Smooth muscle cell (in vitro differentiated cells): ENCODE results near the gene SRRM3. TPM values are rescaled to one million over a fixed set of nuclear protein-coding genes. Genes with fewer than 3 reads are reported as not detected.
"Not testable (repeated sequence)": the region's sequence is repeated elsewhere in the genome, so short reads cannot be mapped to it uniquely, and the experiment has no call there.

Experiments
- DNase-seq: peaks from one replicate; lab custom pipeline; 2025; ENCODE audit not compliant: unreplicated experiment; lab: John Stamatoyannopoulos, UW
- H2AFZ ChIP-seq: fragments of 200-600 bp; sonication (generic); 2 replicates; pipeline ENCODE4 v1.6.0; 2016; ENCODE audit warnings: antibody characterized with exemption, low read depth, mild to moderate bottlenecking
- H3F3A ChIP-seq: fragments of 200-600 bp; sonication (generic); 2 replicates; pipeline ENCODE4 v1.6.0; 2017; ENCODE audit warnings: antibody characterized with exemption, low read depth
- H3K27ac ChIP-seq: fragments of 200-600 bp; sonication (generic); 2 replicates; pipeline ENCODE4 v1.5.1; 2016; ENCODE audit warnings: low read depth, mild to moderate bottlenecking
- H3K27me3 ChIP-seq: fragments of 200-600 bp; sonication (generic); 2 replicates; pipeline ENCODE4 v1.6.1; 2016; ENCODE audit warnings: low read depth, mild to moderate bottlenecking
- H3K36me3 ChIP-seq: fragments of 200-600 bp; sonication (generic); 2 replicates; pipeline ENCODE4 v1.5.1; 2016; ENCODE audit warnings: low read depth
- H3K4me1 ChIP-seq: fragments of 200-600 bp; sonication (generic); 2 replicates; pipeline ENCODE4 v1.5.1; 2016; ENCODE audit warnings: low read depth
- H3K4me2 ChIP-seq: fragments of 200-600 bp; sonication (generic); 2 replicates; pipeline ENCODE4 v1.6.0; 2016; ENCODE audit warnings: mild to moderate bottlenecking
- H3K4me3 ChIP-seq: fragments of 200-600 bp; sonication (generic); 2 replicates; pipeline ENCODE4 v1.5.1; 2016; ENCODE audit warnings: mild to moderate bottlenecking
- H3K79me2 ChIP-seq: fragments of 200-600 bp; sonication (generic); 2 replicates; pipeline ENCODE4 v1.6.0; 2016; ENCODE audit warnings: low read depth, mild to moderate bottlenecking
- H3K9ac ChIP-seq: fragments of 200-600 bp; sonication (generic); 2 replicates; pipeline ENCODE4 v1.6.0; 2016; ENCODE audit warnings: low read depth
- H3K9me3 ChIP-seq: fragments of 200-600 bp; sonication (generic); replicated peaks from 2 replicates; pipeline ENCODE4 v1.5.1; 2016; ENCODE audit warnings: low read depth
- H4K20me1 ChIP-seq: fragments of 200-600 bp; sonication (generic); 2 replicates; pipeline ENCODE4 v1.6.0; 2016; ENCODE audit warnings: low read depth
- WGBS: methylation state at CpG from one replicate; pipeline ENCODE4 v1.1.7; 2016; ENCODE audit warnings: low lambda C conversion rate; 5-methylcytosine and 5-hydroxymethylcytosine counted together
- polyA plus RNA-seq: library from polyadenylated mRNA; unstranded; fragments of >200 nt; fragmentation: Nextera tagmentation; extraction: Ambion mirVana; gene quantifications from 2 replicates; pipeline ENCODE4 v1.2.1, GENCODE V29; 2016
- total RNA-seq: library from RNA; depleted of rRNA; stranded (reverse); fragments of >200 nt; gene quantifications from 2 replicates; pipeline ENCODE4 v1.2.3, GENCODE V29; 2014
- TF ChIP-seq, protein P1 (sequence below): fragments of 200-600 bp; sonication (generic); IDR thresholded peaks from 2 replicates; pipeline ENCODE4 v1.5.1; 2017; ENCODE audit warnings: borderline replicate concordance, mild to moderate bottlenecking, antibody characterized with exemption; ENCODE audit not compliant: insufficient read depth, poor library complexity, severe bottlenecking

The SRRM3 gene
- total and polyA plus RNA-seq, 2 experiments from 2014 or later = 3.6 to 10.9 TPM

DNA sequence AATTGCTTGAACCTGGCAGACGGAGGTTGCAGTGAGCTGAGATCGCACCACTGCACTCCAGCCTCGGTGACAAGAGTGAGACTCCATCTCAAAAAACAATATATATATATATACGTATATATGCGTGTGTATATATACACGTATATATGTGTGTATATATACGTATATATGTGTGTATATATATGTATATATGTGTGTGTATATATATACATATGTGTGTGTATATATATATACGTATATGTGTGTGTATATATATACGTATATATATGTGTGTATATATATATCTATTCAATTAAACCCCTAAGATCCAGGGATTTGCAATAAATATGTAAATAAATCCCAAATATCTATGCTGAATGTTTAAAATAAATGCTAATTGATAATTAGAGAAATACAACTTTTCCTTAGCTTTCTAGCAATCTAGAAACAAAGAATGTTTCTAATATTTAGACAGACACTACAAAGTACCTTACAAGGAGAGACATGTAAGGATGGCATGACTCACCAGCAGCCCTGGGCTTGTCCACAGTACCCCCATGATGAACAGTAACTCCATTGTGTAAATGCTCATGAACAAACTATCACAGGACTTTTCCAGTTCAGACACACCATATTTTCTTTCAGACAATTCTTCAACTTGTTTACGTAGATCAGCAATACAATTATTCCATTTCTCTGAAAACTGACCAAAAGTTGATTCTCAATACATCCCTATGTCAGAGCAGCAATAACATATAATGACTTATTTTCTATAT, 39.1 kb upstream of the SRRM3 start:
- 92% methylated on average over 10 of the region's 10 CpGs for WGBS
- not testable (repeated sequence) for DNase-seq, H3K9ac ChIP-seq

DNA sequence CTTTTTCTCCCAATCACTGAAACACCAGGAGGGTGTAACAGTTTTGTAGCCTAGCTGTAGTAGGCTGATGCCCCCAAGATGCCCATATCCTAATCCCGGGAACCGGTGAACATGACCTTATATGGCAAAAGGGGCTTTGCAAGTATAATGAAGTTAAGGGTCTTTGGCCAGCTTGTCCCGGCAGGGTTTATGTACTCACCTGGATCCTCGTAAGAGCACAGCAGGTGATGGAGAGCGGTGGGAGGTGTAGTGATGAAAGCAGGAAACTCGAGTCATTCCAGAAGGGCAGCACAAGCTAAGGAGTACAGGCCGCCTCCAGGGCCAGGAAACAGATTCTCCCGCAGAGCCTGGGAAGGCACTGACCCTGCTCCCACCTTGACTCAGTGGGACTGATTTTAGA, 37.9 kb upstream of the SRRM3 start:
- not testable (repeated sequence) for DNase-seq, H3F3A ChIP-seq, H3K36me3 ChIP-seq, H2AFZ ChIP-seq, H3K9me3 ChIP-seq, H3K4me2 ChIP-seq, H3K4me1 ChIP-seq, H3K79me2 ChIP-seq, H3K27ac ChIP-seq, H3K9ac ChIP-seq, H4K20me1 ChIP-seq, H3K27me3 ChIP-seq, H3K4me3 ChIP-seq
- WGBS = 39% methylated on average over 8 of the region's 8 CpGs

More for the DNA sequence above, 39.1 kb upstream of the SRRM3 start:
- not testable (repeated sequence) for H3K36me3 ChIP-seq, H3K4me2 ChIP-seq, H3K4me3 ChIP-seq, H4K20me1 ChIP-seq, H3K27me3 ChIP-seq, H3K4me1 ChIP-seq, H3F3A ChIP-seq, H3K79me2 ChIP-seq, H2AFZ ChIP-seq, H3K9me3 ChIP-seq
- H3K27ac ChIP-seq = peak overlapping the region; percentile 74

DNA sequence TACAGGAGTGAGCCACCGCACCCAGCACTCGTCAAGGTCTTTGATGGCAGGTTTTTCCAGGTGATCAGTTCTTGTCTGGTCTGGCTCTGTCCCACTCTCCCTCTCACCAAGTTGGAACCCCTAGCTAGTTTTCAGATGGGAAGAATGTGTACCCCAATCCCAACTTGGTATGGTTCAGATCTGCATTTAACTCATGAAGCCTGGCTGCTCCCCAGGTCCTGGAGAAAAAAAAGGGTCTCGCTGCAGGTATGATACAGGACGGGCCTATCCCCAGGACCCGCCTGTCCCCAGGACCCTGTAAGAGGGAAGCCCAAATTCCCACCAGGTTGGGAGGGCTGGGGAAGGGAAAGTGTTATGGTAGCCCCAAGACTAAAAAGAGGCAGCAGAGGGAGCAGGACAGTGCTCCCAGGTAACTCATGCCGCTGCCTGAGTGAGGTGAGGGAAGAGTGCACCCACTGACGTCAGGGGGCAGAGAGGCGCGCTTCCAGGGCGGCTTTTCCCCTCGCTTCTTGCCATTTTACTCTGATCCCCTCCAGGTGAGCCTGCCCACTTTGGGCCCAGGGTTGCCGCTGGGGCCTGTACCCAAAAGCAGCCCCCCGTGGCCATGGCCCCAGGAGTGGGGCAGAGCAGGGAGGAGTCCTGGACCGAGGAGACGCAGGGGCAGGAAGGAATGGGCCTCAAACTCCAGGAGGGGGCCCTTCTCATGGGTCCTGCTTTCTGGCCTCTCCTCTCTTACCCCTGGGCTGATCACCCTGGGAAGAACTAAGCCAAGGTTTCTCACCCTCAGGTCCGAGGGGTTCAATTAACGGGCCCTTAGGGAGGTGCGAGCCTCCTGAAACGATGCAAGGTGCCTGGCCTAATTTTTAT, 36.4 kb upstream of the SRRM3 start:
- no peak overlapping the region for H3K4me2 ChIP-seq
- no peaks in the 10 kb centered on the region for H3K27me3 ChIP-seq
- no peaks in the 10 kb centered on the region for H3K79me2 ChIP-seq
- H2AFZ ChIP-seq = no peak overlapping the region
- 97% methylated on average over 19 of the region's 19 CpGs for WGBS
- no peaks in the 10 kb centered on the region for H3K9me3 ChIP-seq
- no peak for DNase-seq
- H3K4me1 ChIP-seq = peaks cover 5% of the 10 kb centered on the region
- no peak overlapping the region for H3K4me3 ChIP-seq
- H4K20me1 ChIP-seq = no peaks in the 10 kb centered on the region
- no peaks in the 10 kb centered on the region for H3K36me3 ChIP-seq
- no peaks in the 10 kb centered on the region for H3F3A ChIP-seq
- TF ChIP-seq, protein P1, sequence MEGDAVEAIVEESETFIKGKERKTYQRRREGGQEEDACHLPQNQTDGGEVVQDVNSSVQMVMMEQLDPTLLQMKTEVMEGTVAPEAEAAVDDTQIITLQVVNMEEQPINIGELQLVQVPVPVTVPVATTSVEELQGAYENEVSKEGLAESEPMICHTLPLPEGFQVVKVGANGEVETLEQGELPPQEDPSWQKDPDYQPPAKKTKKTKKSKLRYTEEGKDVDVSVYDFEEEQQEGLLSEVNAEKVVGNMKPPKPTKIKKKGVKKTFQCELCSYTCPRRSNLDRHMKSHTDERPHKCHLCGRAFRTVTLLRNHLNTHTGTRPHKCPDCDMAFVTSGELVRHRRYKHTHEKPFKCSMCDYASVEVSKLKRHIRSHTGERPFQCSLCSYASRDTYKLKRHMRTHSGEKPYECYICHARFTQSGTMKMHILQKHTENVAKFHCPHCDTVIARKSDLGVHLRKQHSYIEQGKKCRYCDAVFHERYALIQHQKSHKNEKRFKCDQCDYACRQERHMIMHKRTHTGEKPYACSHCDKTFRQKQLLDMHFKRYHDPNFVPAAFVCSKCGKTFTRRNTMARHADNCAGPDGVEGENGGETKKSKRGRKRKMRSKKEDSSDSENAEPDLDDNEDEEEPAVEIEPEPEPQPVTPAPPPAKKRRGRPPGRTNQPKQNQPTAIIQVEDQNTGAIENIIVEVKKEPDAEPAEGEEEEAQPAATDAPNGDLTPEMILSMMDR = no peak
- no peak overlapping the region for H3K27ac ChIP-seq
- H3K9ac ChIP-seq = no peak overlapping the region

DNA sequence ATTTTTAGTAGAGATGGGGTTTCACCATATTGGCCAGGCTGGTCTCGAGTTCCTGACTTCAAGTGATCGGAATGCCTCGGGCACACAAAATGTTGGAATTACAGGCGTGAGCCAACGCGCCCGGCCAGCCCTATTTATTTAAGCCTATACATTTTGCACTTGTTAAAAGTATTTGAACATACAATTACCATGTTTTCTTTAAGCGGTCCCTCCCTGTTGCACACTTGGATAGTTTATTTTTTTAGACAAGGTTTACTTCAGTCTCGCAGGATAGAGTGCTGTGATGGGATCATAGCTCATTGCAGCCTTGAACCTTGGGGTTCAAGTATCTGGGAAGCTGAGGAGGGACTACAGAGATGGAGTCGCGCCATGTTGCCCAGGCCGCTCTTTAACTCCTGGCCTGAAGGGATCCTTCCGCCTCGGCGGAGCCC, 35.7 kb upstream of the SRRM3 start:
- Histone ChIP-seq H3K79me2 (no peaks in the 10 kb centered on the region), H2AFZ (peak overlapping the region; percentile 92), H3K9me3 (no peaks in the 10 kb centered on the region), H4K20me1 (no peaks in the 10 kb centered on the region), H3F3A (no peaks in the 10 kb centered on the region), H3K27ac (peak overlapping the region; percentile 72), H3K4me2 (peak overlapping the region; percentile 92), H3K9ac (peak overlapping the region; percentile 61), H3K36me3 (no peaks in the 10 kb centered on the region), H3K4me1 (peaks cover 5% of the 10 kb centered on the region), H3K27me3 (no peaks in the 10 kb centered on the region), H3K4me3 (peak overlapping the region; percentile 70)
- 97% methylated on average over 15 of the region's 15 CpGs for WGBS
- DNase-seq = no peak
- TF ChIP-seq, protein P1 = no peak
